ENCODE results near the gene KCNIP3.
"Not testable (repeated sequence)": the region's sequence is repeated elsewhere in the genome, so short reads cannot be mapped to it uniquely, and the experiment has no call there.

The KCNIP3 gene

DNA sequence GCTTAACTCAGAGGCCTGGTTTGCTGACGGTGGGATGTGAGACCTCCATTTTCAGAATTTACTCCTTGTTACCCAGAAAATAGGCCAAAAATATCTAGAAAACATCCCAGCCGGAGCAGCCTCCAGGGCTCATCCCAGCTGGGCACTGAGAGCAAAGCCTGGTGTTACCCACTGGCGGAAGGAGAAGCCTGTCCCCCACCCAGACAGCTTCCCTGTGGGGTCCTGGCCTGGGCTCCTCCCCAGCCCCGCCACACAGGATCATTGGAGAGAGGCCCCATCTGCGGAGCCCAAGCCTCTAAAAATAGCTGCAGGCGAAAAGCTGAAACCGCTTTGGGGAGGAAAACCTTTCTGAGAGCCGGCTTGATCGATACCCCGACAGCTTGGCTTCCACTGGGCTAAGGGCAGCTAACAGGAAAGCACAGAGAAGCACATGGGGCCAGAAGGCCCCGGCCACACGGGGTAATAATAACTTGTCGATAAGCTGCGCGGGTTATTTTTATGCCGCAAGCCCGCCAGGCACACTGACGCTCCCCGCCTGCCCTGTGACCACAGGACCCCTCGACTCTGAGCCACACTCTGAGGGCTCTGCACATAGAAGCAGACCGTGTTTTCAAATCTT, 78.5 kb downstream of the KCNIP3 start:
- Histone ChIP-seq H3K4me1 (ENCODE audit: insufficient read depth, low read length) (0 out of 2 replicates have a peak, but pooled peaks cover 3% of the 10 kb centered on the region), H3K9me3 (ENCODE audit: insufficient read depth, low read length, severe bottlenecking) (no peaks in the 10 kb centered on the region), H3K36me3 (ENCODE audit: insufficient read depth, low read length) (no peaks in the 10 kb centered on the region), H3K9ac (ENCODE audit: low read depth, low read length) (no peak overlapping the region), H3K27ac (ENCODE audit: low read length) (no peak overlapping the region), H3K4me3 (ENCODE audit: low read depth in 1 of 2, low read length in 2 of 2) (no peak overlapping the region), H3K79me2 (ENCODE audit: insufficient read depth, low read length) (no peaks in the 10 kb centered on the region), H3K27me3 (ENCODE audit: insufficient read depth, low read length, poor library complexity) (no peaks in the 10 kb centered on the region), H2AFZ (ENCODE audit: low read depth, low read length) (no peak overlapping the region), H3K4me2 (ENCODE audit: insufficient read depth, low read length) (no peak overlapping the region), H4K20me1 (ENCODE audit: insufficient read depth, low read length) (no peaks in the 10 kb centered on the region)
- TF ChIP-seq EZH2 (IDR thresholded peaks at IDR 0.05; ENCODE audit: borderline replicate concordance, low read depth, low read length, severe bottlenecking), result no peak
- TF ChIP-seq, protein P1, sequence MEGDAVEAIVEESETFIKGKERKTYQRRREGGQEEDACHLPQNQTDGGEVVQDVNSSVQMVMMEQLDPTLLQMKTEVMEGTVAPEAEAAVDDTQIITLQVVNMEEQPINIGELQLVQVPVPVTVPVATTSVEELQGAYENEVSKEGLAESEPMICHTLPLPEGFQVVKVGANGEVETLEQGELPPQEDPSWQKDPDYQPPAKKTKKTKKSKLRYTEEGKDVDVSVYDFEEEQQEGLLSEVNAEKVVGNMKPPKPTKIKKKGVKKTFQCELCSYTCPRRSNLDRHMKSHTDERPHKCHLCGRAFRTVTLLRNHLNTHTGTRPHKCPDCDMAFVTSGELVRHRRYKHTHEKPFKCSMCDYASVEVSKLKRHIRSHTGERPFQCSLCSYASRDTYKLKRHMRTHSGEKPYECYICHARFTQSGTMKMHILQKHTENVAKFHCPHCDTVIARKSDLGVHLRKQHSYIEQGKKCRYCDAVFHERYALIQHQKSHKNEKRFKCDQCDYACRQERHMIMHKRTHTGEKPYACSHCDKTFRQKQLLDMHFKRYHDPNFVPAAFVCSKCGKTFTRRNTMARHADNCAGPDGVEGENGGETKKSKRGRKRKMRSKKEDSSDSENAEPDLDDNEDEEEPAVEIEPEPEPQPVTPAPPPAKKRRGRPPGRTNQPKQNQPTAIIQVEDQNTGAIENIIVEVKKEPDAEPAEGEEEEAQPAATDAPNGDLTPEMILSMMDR (IDR thresholded peaks at IDR 0.05; ENCODE audit: borderline replicate concordance, extremely low read depth, low read length, poor library complexity, severe bottlenecking), result no peak
- ATAC-seq (ENCODE audit: insufficient read depth, low read depth), result no peak
- DNase-seq, result no peak

DNA sequence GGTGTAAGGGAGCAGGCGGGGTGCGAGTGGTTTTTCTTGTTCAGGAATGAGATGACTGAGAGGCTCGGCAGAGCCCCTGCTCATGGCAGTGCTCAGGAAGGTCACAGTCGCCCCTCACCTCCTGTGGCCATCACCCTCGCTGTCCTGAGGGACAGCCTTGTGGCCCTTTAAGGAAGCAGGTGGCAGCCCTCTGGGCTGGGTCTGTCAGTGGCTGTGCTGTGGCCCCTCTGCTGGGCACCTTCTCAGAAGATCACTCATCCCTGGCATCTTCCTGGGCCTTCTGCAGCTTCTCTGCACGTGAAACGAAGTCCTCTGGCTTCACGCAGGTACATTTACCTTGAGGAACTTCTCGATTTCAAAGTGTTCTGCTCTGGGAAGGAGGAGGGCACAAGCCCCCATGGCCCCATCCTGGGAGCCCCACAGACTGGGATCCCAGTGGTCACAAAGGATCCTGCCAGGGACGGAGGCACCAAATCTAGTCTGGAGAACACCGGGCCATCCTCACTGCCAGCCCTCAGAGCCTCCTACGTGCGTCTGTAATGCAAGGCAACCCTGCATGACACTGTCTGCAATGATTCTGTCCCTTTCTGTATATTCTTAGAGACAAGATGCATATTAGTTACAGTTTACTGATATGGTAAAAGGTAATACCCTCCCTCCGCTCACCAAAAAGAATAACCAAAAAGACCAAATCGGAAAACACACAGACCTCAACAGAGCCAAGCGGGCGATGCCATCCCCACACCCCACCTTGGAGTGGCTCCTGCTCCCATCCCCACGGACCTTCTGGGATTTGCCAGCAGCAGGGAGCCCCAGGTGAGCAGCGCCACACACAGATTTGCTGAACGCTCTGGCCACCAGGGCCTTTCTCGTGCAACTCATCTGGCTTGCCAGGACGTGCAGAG, 79.4 kb downstream of the KCNIP3 start:
- Histone ChIP-seq H3K9ac (ENCODE audit: low read depth, low read length) (no peak overlapping the region), H3K27ac (ENCODE audit: low read length) (no peak overlapping the region), H3K4me1 (ENCODE audit: insufficient read depth, low read length) (0 out of 2 replicates have a peak, but pooled peaks cover 3% of the 10 kb centered on the region), H3K27me3 (ENCODE audit: insufficient read depth, low read length, poor library complexity) (no peaks in the 10 kb centered on the region), H2AFZ (ENCODE audit: low read depth, low read length) (no peak overlapping the region), H3K79me2 (ENCODE audit: insufficient read depth, low read length) (no peaks in the 10 kb centered on the region), H3K4me3 (ENCODE audit: low read depth in 1 of 2, low read length in 2 of 2) (no peak overlapping the region), H3K4me2 (ENCODE audit: insufficient read depth, low read length) (no peak overlapping the region), H4K20me1 (ENCODE audit: insufficient read depth, low read length) (0 out of 2 replicates have a peak, but pooled peaks cover 4% of the 10 kb centered on the region), H3K9me3 (ENCODE audit: insufficient read depth, low read length, severe bottlenecking) (no peaks in the 10 kb centered on the region), H3K36me3 (ENCODE audit: insufficient read depth, low read length) (no peaks in the 10 kb centered on the region)
- no peak for TF ChIP-seq EZH2 (IDR thresholded peaks at IDR 0.05; ENCODE audit: borderline replicate concordance, low read depth, low read length, severe bottlenecking)
- TF ChIP-seq, protein P1 (IDR thresholded peaks at IDR 0.05; ENCODE audit: borderline replicate concordance, extremely low read depth, low read length, poor library complexity, severe bottlenecking), result no peak
- ATAC-seq (ENCODE audit: insufficient read depth, low read depth) (no peak), DNase-seq (no peak)

DNA sequence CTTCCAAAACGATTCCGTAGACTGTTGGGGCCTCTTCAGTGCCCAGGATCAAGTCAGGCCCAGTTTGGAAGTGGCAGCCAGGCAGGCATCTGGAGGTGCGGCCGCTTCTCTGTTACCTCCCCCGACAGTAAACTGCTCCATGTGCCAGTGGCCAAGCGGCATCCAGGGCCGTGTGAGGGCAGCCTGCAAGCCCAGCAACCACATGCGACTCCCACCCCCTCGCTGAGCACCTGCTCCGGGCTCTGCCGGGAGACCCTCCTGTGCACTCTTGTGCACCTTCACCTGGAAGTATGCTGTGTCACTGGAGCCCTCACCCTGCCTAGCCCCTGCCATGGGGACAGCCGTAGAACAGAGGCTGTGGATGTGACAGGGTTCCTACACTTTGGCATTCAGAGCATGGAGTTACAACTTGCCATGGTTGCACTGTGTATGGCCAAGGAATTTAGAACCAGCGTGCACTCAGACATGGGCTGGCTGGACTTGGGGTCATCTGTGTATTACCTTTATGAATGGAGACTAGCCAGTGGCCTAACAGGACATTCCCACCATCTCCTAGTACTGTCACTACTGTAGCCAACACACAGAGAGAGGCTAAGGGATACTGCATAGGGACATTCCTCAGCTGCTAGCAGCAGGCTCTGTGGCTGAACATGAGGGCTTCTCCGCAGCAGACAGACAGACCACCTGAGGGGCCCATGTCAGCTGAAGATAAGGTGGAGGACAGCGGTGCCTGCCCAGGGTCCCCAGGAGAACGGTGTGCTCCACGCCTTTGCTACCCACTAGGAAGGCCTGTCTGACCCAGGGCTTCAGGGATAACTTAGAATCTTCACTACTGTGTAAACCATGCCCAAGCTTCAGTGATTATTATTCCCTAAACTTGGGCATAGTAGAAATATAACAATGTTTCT, 80.3 kb downstream of the KCNIP3 start:
- DNase-seq (no peak), ATAC-seq (ENCODE audit: insufficient read depth, low read depth) (no peak)
- H3K27me3 ChIP-seq (ENCODE audit: insufficient read depth, low read length, poor library complexity), result no peaks in the 10 kb centered on the region

DNA sequence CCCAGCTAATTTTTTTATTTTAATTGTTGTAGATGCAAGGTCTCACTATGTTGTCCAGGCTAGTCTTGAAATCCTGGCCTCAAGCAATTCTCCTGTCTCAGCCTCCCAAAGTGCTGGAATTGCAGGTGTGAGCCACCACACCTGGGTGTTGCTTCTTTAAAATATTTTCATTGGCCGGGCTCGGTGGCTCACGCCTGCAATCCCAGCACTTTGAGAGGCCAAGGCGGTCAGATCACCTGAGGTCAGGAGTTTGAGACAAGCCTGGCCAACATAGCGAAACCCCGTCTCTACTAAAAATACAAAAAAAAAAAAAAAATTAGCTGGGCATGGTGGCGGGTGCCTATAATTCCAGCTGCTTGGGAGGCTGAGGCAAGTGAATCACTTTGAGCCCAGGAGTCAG, 81.1 kb downstream of the KCNIP3 start:
- not testable (repeated sequence) for ATAC-seq (ENCODE audit: insufficient read depth, low read depth); H3K9me3 ChIP-seq (ENCODE audit: insufficient read depth, low read length, severe bottlenecking); H3K9ac ChIP-seq (ENCODE audit: low read depth, low read length); H3K4me1 ChIP-seq (ENCODE audit: insufficient read depth, low read length); DNase-seq; H2AFZ ChIP-seq (ENCODE audit: low read depth, low read length); H4K20me1 ChIP-seq (ENCODE audit: insufficient read depth, low read length); H3K36me3 ChIP-seq (ENCODE audit: insufficient read depth, low read length); H3K4me3 ChIP-seq (ENCODE audit: low read depth in 1 of 2, low read length in 2 of 2); H3K79me2 ChIP-seq (ENCODE audit: insufficient read depth, low read length); H3K27me3 ChIP-seq (ENCODE audit: insufficient read depth, low read length, poor library complexity); H3K27ac ChIP-seq (ENCODE audit: low read length); H3K4me2 ChIP-seq (ENCODE audit: insufficient read depth, low read length)

More for the DNA sequence above, 80.3 kb downstream of the KCNIP3 start:
- TF ChIP-seq EZH2 (IDR thresholded peaks at IDR 0.05; ENCODE audit: borderline replicate concordance, low read depth, low read length, severe bottlenecking), result no peak
- TF ChIP-seq, protein P1 (IDR thresholded peaks at IDR 0.05; ENCODE audit: borderline replicate concordance, extremely low read depth, low read length, poor library complexity, severe bottlenecking), result no peak
- Histone ChIP-seq H3K36me3 (ENCODE audit: insufficient read depth, low read length) (no peaks in the 10 kb centered on the region), H3K9ac (ENCODE audit: low read depth, low read length) (no peak overlapping the region), H3K27ac (ENCODE audit: low read length) (no peak overlapping the region), H4K20me1 (ENCODE audit: insufficient read depth, low read length) (0 out of 2 replicates have a peak, but pooled peaks cover 4% of the 10 kb centered on the region), H3K4me3 (ENCODE audit: low read depth in 1 of 2, low read length in 2 of 2) (no peak overlapping the region), H3K9me3 (ENCODE audit: insufficient read depth, low read length, severe bottlenecking) (no peaks in the 10 kb centered on the region), H3K4me1 (ENCODE audit: insufficient read depth, low read length) (0 out of 2 replicates have a peak, but pooled peaks cover 3% of the 10 kb centered on the region), H2AFZ (ENCODE audit: low read depth, low read length) (no peak overlapping the region), H3K4me2 (ENCODE audit: insufficient read depth, low read length) (no peak overlapping the region), H3K79me2 (ENCODE audit: insufficient read depth, low read length) (no peaks in the 10 kb centered on the region)
